ENCODE results near the gene CDK12.

The CDK12 gene

DNA sequence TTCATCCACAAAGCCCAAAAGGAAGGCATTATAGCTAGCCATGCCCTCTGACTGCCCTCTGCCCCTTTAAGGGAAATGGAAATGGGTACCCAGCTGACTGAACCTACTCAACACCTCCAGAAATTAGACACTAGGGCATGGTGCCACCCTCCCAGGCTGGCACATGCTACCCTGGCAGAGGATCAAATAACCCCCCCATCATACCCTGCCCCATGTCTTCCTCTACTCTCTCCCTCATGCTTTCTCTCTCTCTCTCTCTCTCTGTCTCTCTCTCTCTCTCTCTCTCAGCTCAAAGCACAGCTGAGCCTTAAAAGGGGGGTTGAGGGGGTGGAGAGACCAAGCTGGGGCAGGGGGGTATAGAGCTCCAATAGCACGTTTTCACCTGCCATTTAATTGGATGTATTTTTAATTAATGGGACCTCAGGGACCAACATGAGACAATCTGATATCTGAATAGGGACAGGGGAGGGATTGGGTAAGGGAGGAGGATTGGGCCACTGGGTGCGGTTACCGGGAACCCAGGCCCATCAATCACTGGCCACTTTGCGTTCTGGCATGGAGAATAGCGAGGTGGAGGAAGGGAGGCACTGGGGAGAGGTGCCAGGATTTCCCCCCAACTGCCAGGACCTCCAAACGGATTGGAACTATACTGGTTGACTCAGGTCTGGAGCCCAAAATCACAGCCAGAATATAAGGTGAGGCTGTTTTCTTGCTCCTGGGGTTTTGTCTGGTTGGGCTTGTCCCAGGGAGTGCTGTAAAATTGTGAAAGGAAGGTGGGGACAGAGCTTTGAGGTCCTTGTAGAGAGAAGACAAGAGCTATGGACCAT, 88.7 kb downstream of the CDK12 start:
- TF ChIP-seq, protein P1, sequence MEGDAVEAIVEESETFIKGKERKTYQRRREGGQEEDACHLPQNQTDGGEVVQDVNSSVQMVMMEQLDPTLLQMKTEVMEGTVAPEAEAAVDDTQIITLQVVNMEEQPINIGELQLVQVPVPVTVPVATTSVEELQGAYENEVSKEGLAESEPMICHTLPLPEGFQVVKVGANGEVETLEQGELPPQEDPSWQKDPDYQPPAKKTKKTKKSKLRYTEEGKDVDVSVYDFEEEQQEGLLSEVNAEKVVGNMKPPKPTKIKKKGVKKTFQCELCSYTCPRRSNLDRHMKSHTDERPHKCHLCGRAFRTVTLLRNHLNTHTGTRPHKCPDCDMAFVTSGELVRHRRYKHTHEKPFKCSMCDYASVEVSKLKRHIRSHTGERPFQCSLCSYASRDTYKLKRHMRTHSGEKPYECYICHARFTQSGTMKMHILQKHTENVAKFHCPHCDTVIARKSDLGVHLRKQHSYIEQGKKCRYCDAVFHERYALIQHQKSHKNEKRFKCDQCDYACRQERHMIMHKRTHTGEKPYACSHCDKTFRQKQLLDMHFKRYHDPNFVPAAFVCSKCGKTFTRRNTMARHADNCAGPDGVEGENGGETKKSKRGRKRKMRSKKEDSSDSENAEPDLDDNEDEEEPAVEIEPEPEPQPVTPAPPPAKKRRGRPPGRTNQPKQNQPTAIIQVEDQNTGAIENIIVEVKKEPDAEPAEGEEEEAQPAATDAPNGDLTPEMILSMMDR (IDR thresholded peaks at IDR 0.05; ENCODE audit: insufficient read depth, missing control alignments) = no peak
- DNase-seq (ENCODE audit: insufficient read length, low spot score) (no peak), FAIRE-seq (no peak)

DNA sequence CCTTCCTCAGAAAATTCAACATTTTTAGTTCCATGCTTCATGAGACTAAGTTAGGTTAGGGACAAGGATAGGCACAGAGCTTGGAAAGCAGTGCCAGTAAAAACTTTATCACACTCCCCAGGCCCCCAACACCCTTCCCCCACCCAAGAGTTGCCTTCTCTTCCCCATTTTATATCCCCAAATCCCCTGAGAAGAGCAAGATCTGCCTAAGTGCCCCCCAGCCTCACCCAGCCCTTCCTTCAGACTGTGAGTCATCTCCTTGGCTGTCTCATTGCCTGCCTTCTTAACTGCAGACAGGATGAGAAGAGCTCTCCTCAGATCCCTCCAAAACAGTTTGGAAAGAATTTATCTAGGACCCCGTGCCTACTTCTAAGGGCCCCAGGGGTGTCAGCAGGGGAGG, 90.6 kb downstream of the CDK12 start:
- no peak for DNase-seq (ENCODE audit: insufficient read length, low spot score)
- TF ChIP-seq, protein P1 (IDR thresholded peaks at IDR 0.05; ENCODE audit: insufficient read depth, missing control alignments) = no peak
- no peak for FAIRE-seq

DNA sequence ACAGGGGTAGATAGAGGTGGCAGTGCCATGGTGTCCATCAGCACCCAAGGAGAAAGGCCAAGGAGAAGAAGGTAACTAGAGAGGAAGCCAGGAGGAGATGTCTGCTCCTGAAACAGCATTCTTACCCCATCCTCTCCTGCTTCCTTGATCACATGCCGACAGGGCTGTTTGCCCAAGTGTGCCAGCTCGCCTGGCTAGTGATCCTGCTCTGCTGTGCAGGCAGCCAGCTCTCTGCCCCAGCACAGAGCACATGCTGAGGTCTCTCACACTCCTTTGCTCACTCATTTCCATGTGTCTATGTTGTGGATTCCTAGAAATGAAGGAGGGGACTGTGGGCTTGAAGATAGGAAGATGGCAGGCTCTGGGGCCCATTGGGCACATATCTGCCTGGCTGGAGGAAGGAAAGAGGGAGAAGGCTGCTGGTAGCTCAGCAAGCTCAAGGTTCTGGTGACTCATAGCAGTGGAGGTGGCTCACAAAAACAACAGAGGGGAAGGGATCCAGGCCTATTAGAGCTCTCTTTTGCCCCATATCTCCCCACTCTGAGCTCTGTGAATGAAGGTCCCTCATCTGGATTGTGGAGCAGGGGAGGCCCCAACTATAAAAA, 92.2 kb downstream of the CDK12 start:
- DNase-seq (ENCODE audit: insufficient read length, low spot score) (no peak), FAIRE-seq (no peak)
- TF ChIP-seq, protein P1 (IDR thresholded peaks at IDR 0.05; ENCODE audit: insufficient read depth, missing control alignments) = no peak

DNA sequence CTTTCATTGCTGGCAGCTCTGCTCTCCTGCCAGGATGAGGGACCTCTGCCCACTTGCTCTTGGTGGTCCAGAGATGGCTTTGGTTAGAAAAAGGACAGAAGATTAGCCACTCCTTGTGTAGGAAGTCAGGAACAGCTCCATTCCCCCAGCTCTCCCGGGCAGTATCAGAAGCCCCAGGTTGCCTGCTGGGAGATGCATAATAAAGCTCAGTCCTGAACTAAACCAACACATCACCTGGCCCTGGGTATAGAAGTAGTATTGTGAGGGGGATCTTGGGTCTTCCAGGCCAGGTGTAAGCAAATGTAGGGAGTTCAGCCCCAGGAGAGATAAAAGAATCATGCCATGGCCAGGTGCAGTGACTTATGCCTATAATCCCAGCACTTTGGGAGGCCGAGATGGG, 94.1 kb downstream of the CDK12 start:
- DNase-seq (ENCODE audit: insufficient read length, low spot score) (no peak), FAIRE-seq (no peak)
- TF ChIP-seq, protein P1 (IDR thresholded peaks at IDR 0.05; ENCODE audit: insufficient read depth, missing control alignments) = no peak

DNA sequence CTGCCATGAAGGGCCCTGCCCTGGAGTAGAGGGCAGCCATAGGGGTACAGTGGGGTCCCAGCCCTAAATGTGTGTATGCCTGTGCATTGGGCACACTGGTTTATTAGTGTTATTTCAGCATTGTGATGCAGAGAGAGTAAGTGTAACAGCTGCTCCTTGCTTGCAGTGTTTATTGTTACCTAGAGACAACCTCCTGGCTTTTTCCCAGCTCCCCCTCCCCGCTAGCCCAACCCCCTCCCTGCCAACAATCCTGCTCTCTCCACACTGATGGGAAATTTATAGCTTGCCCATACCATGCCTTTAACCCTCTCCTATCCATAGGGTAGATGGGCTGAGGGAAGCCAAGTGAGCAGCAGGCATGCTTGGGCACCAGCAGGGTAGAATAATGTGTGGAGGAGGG, 95.1 kb downstream of the CDK12 start:
- TF ChIP-seq, protein P1 (IDR thresholded peaks at IDR 0.05; ENCODE audit: insufficient read depth, missing control alignments) = no peak
- no peak for DNase-seq (ENCODE audit: insufficient read length, low spot score)
- FAIRE-seq = no peak

DNA sequence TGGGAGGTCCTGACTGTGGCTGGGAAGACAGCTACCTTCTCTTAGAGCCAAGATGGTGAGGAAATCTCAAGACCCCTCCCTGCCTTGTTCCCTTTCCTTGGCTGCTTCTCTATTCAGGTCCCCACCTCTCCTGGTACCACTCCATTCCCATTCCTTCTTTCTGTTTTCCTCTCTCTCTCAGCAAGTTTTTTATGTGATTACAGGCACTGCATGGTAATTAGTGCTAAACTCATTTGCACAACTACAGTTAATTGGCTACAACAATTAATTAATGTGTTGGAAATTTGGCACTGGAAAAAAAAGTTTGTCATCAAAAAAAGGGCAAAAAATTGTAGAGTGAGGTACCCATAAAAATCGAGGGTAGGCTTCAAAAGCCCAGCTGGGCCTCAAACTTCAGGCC, 101.1 kb downstream of the CDK12 start:
- FAIRE-seq (no peak), DNase-seq (ENCODE audit: insufficient read length, low spot score) (no peak)
- TF ChIP-seq, protein P1 (IDR thresholded peaks at IDR 0.05; ENCODE audit: insufficient read depth, missing control alignments) = no peak

DNA sequence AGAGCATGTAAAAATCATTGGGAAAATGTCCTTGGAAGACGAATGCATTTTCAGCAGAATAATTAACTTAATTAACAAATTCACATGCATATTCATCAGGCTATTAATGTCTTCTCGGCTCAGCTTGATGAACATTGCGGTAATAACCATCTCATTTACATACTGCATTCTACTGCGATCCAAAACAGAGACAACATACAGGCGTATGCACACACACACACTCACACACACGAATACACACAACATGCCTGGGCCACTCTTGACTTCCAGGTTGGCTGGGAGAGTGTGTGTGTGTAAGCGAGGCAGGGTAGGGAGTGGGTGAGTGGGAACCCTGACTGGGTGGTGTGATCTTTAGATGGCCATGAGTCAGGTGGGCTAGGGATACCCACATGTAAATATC, 101.7 kb downstream of the CDK12 start:
- TF ChIP-seq, protein P1 (IDR thresholded peaks at IDR 0.05; ENCODE audit: insufficient read depth, missing control alignments) = no peak
- FAIRE-seq = no peak
- DNase-seq (ENCODE audit: insufficient read length, low spot score) = no peak

Data from D721Med (cell line).